ENCODE measurements around the gene GPR27. TPM values are rescaled to one million over a fixed set of nuclear protein-coding genes. Genes with fewer than 3 reads are reported as not detected.
A peak's percentile ranks its signal among the peaks of the same experiment; 100 is the strongest.

GPR27 gene
- total and polyA plus RNA-seq, 5 donors from 2014 or later = 0.30 to 1.4 (median 0.92) TPM; not detected in 1

- Mint-ChIP-seq H3K4me3 (peak overlapping the region; percentile 94 to 99 (median 96)), H3K27ac (peak overlapping the region; percentile 96 to 98 (median 96)), H3K27me3 (no peaks in the 10 kb centered on the region), H3K36me3 (peaks cover 13% of the 10 kb centered on the region), H3K9me3 (peaks cover 0 to 2% (median 0%) of the 10 kb centered on the region in 7 donors), H3K4me1 (peaks cover 27 to 77% (median 67%) of the 10 kb centered on the region in 4 donors)
- peak overlapping the region; percentile 97 for H3K4me3 ChIP-seq (ENCODE audit: low read depth, low read length)
- DNase-seq (no peak), ATAC-seq (ENCODE audit: low read depth in 2 of 2) (no peak)
- no peaks in the 10 kb centered on the region for H3K9me3 ChIP-seq (ENCODE audit: control insufficient read depth in 2 of 2, low read length in 2 of 2)
- H3K27me3 ChIP-seq (ENCODE audit: control insufficient read depth, insufficient read depth, low read length) = no peaks in the 10 kb centered on the region
- H3K36me3 ChIP-seq (ENCODE audit: control insufficient read depth, insufficient read depth, low read length) = no peaks in the 10 kb centered on the region
- peak overlapping the region; percentile 84 for H3K27ac ChIP-seq (ENCODE audit: insufficient read depth, low read length, poor library complexity, severe bottlenecking)
- H3K4me1 ChIP-seq (ENCODE audit: control insufficient read depth, insufficient read depth, low read length, poor library complexity, severe bottlenecking) = peaks cover 73% of the 10 kb centered on the region
Measured at GRCh38 chr3:71724171-71724453, 29.5 kb upstream of the GPR27 start.

- H3K27ac Mint-ChIP-seq = peak overlapping the region; percentile 96 to 98 (median 96)
- H3K4me1 Mint-ChIP-seq = peaks cover 24 to 77% (median 66%) of the 10 kb centered on the region in 4 donors
- Histone ChIP-seq H3K9me3 (ENCODE audit: control insufficient read depth in 2 of 2, low read length in 2 of 2) (no peaks in the 10 kb centered on the region), H3K4me1 (ENCODE audit: control insufficient read depth, insufficient read depth, low read length, poor library complexity, severe bottlenecking) (peaks cover 74% of the 10 kb centered on the region), H3K4me3 (ENCODE audit: low read depth, low read length) (peak overlapping the region; percentile 97), H3K27me3 (ENCODE audit: control insufficient read depth, insufficient read depth, low read length) (no peaks in the 10 kb centered on the region), H3K36me3 (ENCODE audit: control insufficient read depth, insufficient read depth, low read length) (no peaks in the 10 kb centered on the region), H3K27ac (ENCODE audit: insufficient read depth, low read length, poor library complexity, severe bottlenecking) (peak overlapping the region; percentile 84)
- peaks cover 0 to 2% (median 0%) of the 10 kb centered on the region in 7 donors for H3K9me3 Mint-ChIP-seq
- H3K4me3 Mint-ChIP-seq = peak overlapping the region; percentile 94 to 99 (median 96)
- DNase-seq (peak in 2 of 3 donors; percentile 42 to 47), ATAC-seq (ENCODE audit: low read depth in 2 of 2) (peak; percentile 9 to 11)
- H3K27me3 Mint-ChIP-seq = no peaks in the 10 kb centered on the region
- H3K36me3 Mint-ChIP-seq = peaks cover 13% of the 10 kb centered on the region
Measured at GRCh38 chr3:71724584-71725270, 28.9 kb upstream of the GPR27 start.

GRCh38 chr3:71725271-71725991 is 28.2 kb upstream of the GPR27 start, which contains the start of gene EIF4E3:
Gene EIF4E3 (minus strand): TSS chr3:71725402. CDS start chr3:71725367, 35 bp downstream.
- Mint-ChIP-seq H3K36me3 (peaks cover 11% of the 10 kb centered on the region), H3K4me1 (peaks cover 24 to 80% (median 71%) of the 10 kb centered on the region in 4 donors), H3K27ac (peak within 1 kb of the TSS; percentile 96 to 98 (median 96)), H3K27me3 (no peaks in the 10 kb centered on the region), H3K9me3 (peaks cover 0 to 1% (median 0%) of the 10 kb centered on the region in 7 donors), H3K4me3 (peak within 1 kb of the TSS; percentile 94 to 99 (median 96))
- DNase-seq = peak; percentile 22 to 51 (median 46)
- no peaks in the 10 kb centered on the region for H3K9me3 ChIP-seq (ENCODE audit: control insufficient read depth in 2 of 2, low read length in 2 of 2)
- H3K27ac ChIP-seq (ENCODE audit: insufficient read depth, low read length, poor library complexity, severe bottlenecking) = peak within 1 kb of the TSS; percentile 84
- no peaks in the 10 kb centered on the region for H3K36me3 ChIP-seq (ENCODE audit: control insufficient read depth, insufficient read depth, low read length)
- peak within 1 kb of the TSS; percentile 97 for H3K4me3 ChIP-seq (ENCODE audit: low read depth, low read length)
- H3K4me1 ChIP-seq (ENCODE audit: control insufficient read depth, insufficient read depth, low read length, poor library complexity, severe bottlenecking) = peaks cover 74% of the 10 kb centered on the region
- no peaks in the 10 kb centered on the region for H3K27me3 ChIP-seq (ENCODE audit: control insufficient read depth, insufficient read depth, low read length)
- peak; percentile 27 to 43 for ATAC-seq (ENCODE audit: low read depth in 2 of 2)

- Histone ChIP-seq H3K4me1 (ENCODE audit: control insufficient read depth, insufficient read depth, low read length, poor library complexity, severe bottlenecking) (peaks cover 67% of the 10 kb centered on the region), H3K27me3 (ENCODE audit: control insufficient read depth, insufficient read depth, low read length) (no peaks in the 10 kb centered on the region), H3K36me3 (ENCODE audit: control insufficient read depth, insufficient read depth, low read length) (no peaks in the 10 kb centered on the region), H3K4me3 (ENCODE audit: low read depth, low read length) (peak overlapping the region; percentile 92), H3K9me3 (ENCODE audit: control insufficient read depth in 2 of 2, low read length in 2 of 2) (no peaks in the 10 kb centered on the region), H3K27ac (ENCODE audit: insufficient read depth, low read length, poor library complexity, severe bottlenecking) (peak overlapping the region; percentile 80)
- DNase-seq (peak; percentile 47 to 78 (median 49)), ATAC-seq (ENCODE audit: low read depth in 2 of 2) (peak; percentile 11 to 20)
- H3K27ac Mint-ChIP-seq = peak overlapping the region; percentile 93 to 98 (median 94)
- H3K27me3 Mint-ChIP-seq = no peaks in the 10 kb centered on the region
- peaks cover 5% of the 10 kb centered on the region for H3K36me3 Mint-ChIP-seq
- peaks cover 0 to 1% (median 0%) of the 10 kb centered on the region in 7 donors for H3K9me3 Mint-ChIP-seq
- peaks cover 24 to 80% (median 66%) of the 10 kb centered on the region in 4 donors for H3K4me1 Mint-ChIP-seq
- H3K4me3 Mint-ChIP-seq = peak overlapping the region; percentile 88 to 97 (median 96)
Measured at GRCh38 chr3:71726146-71726545, 27.5 kb upstream of the GPR27 start.

GRCh38 chr3:71728632-71729342 is 24.9 kb upstream of the GPR27 start:
- no peaks in the 10 kb centered on the region for H3K27me3 Mint-ChIP-seq
- H3K36me3 Mint-ChIP-seq = no peaks in the 10 kb centered on the region
- H3K9me3 ChIP-seq (ENCODE audit: control insufficient read depth in 2 of 2, low read length in 2 of 2) = no peaks in the 10 kb centered on the region
- no peaks in the 10 kb centered on the region for H3K36me3 ChIP-seq (ENCODE audit: control insufficient read depth, insufficient read depth, low read length)
- H3K27me3 ChIP-seq (ENCODE audit: control insufficient read depth, insufficient read depth, low read length) = no peaks in the 10 kb centered on the region
- H3K4me3 Mint-ChIP-seq = peak overlapping the region in 3 of 4 donors; percentile 13 to 55 (median 45)
- H3K4me3 ChIP-seq (ENCODE audit: low read depth, low read length) = peak overlapping the region; percentile 22
- ATAC-seq (ENCODE audit: low read depth in 2 of 2) (no peak), DNase-seq (peak in 2 of 3 donors; percentile 27)
- H3K9me3 Mint-ChIP-seq = peaks cover 0 to 1% (median 0%) of the 10 kb centered on the region in 7 donors
- H3K27ac ChIP-seq (ENCODE audit: insufficient read depth, low read length, poor library complexity, severe bottlenecking) = no peak overlapping the region
- peak overlapping the region; percentile 38 to 81 (median 54) for H3K27ac Mint-ChIP-seq
- H3K4me1 Mint-ChIP-seq = peaks cover 16 to 56% (median 41%) of the 10 kb centered on the region in 4 donors
- H3K4me1 ChIP-seq (ENCODE audit: control insufficient read depth, insufficient read depth, low read length, poor library complexity, severe bottlenecking) = peaks cover 42% of the 10 kb centered on the region

GRCh38 chr3:71732637-71733036 is 21.0 kb upstream of the GPR27 start:
- Histone ChIP-seq H3K27ac (ENCODE audit: insufficient read depth, low read length, poor library complexity, severe bottlenecking) (no peak overlapping the region), H3K4me3 (ENCODE audit: low read depth, low read length) (no peak overlapping the region), H3K36me3 (ENCODE audit: control insufficient read depth, insufficient read depth, low read length) (no peaks in the 10 kb centered on the region), H3K4me1 (ENCODE audit: control insufficient read depth, insufficient read depth, low read length, poor library complexity, severe bottlenecking) (peaks cover 22% of the 10 kb centered on the region), H3K9me3 (ENCODE audit: control insufficient read depth in 2 of 2, low read length in 2 of 2) (peaks cover under 1 to 3% of the 10 kb centered on the region in 2 experiments), H3K27me3 (ENCODE audit: control insufficient read depth, insufficient read depth, low read length) (peaks cover 5% of the 10 kb centered on the region)
- Mint-ChIP-seq H3K27ac (no peak overlapping the region), H3K4me1 (peaks cover 0 to 33% (median 22%) of the 10 kb centered on the region in 4 donors), H3K36me3 (peaks cover 5% of the 10 kb centered on the region), H3K9me3 (peaks cover 0 to 11% (median 3%) of the 10 kb centered on the region in 7 donors), H3K27me3 (peaks cover 9% of the 10 kb centered on the region), H3K4me3 (no peak overlapping the region)
- DNase-seq (no peak), ATAC-seq (ENCODE audit: low read depth in 2 of 2) (no peak)

GRCh38 chr3:71733319-71733718 is 20.3 kb upstream of the GPR27 start:
- Mint-ChIP-seq H3K27ac (no peak overlapping the region), H3K27me3 (peaks cover 16% of the 10 kb centered on the region)

More at GRCh38 chr3:71733319-71733718, 20.3 kb upstream of the GPR27 start:
- Mint-ChIP-seq H3K9me3 (peaks cover 0 to 14% (median 6%) of the 10 kb centered on the region in 7 donors), H3K4me3 (no peak overlapping the region), H3K36me3 (peaks cover 5% of the 10 kb centered on the region), H3K4me1 (peaks cover 0 to 30% (median 19%) of the 10 kb centered on the region in 4 donors)
- Histone ChIP-seq H3K9me3 (ENCODE audit: control insufficient read depth in 2 of 2, low read length in 2 of 2) (peaks cover 4 to 5% of the 10 kb centered on the region in 2 experiments), H3K27me3 (ENCODE audit: control insufficient read depth, insufficient read depth, low read length) (peaks cover 5% of the 10 kb centered on the region), H3K27ac (ENCODE audit: insufficient read depth, low read length, poor library complexity, severe bottlenecking) (no peak overlapping the region), H3K4me1 (ENCODE audit: control insufficient read depth, insufficient read depth, low read length, poor library complexity, severe bottlenecking) (peaks cover 21% of the 10 kb centered on the region), H3K4me3 (ENCODE audit: low read depth, low read length) (no peak overlapping the region), H3K36me3 (ENCODE audit: control insufficient read depth, insufficient read depth, low read length) (no peaks in the 10 kb centered on the region)
- ATAC-seq (ENCODE audit: low read depth in 2 of 2) (no peak), DNase-seq (no peak)

All from CD4-positive, CD25-positive, alpha-beta regulatory T cell (primary cell).